HG03280 (cell line): ENCODE results near the gene MYO16.

Experiments
- ATAC-seq: cut with Tn5 transposase; IDR thresholded peaks from one replicate; pipeline ENCODE4 v1.9.1; 2021; ENCODE audit warnings: mild to moderate bottlenecking, moderate library complexity; ENCODE audit not compliant: unreplicated experiment

MYO16 gene

DNA sequence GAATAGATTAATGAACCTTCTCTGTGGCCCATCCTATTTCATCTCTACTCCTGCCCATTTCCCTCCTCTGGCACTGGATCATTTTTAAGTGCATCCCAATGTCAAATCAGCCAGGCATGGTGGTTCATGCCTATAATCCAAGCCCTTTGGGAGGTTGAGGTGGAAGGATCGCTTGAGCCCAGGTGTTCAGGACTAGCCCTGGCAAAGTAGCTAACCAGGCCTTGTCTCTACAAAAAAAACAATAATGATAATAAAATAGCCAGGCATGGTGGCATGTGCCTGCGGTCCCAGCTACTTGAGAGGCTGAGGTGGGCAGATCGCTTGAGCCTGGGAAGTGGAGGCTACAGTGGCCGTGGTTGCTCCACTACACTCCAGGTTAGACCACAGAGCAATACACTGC lies 517.0 kb downstream of the MYO16 start:
- ATAC-seq: no peak

DNA sequence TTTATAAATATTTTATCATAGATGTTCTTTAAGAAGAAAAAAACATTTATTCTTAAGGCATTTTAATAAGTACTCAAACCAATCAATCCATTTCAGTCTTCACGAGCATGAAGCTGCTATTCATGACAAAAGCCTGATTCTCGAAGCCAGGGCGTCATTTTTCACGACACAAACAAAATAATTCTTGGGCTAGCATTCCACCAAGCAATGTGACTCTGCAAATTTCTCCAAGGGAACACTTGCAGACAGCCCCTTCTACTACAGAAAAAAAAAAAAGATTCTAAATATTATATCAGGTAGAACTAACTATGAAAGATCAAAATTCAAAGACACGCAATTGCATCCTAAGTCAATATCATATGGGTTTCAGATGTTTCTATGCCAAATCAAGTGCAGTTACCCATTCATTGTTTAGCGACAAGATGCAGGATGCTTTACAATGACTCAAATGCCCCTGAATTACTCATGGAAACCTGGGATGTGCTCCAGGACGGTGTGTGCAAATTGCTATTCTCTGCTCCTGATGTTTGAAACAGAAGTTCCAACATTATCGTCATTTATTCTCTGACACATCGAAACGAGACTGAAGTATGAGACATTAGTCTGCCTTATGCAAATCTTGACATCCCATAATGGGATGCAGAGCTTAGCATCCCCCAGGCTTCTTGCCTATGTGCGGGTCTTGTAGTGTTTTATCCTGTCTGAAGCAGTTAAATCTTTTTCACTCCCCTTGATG lies 517.7 kb downstream of the MYO16 start:
- ATAC-seq: no peak

DNA sequence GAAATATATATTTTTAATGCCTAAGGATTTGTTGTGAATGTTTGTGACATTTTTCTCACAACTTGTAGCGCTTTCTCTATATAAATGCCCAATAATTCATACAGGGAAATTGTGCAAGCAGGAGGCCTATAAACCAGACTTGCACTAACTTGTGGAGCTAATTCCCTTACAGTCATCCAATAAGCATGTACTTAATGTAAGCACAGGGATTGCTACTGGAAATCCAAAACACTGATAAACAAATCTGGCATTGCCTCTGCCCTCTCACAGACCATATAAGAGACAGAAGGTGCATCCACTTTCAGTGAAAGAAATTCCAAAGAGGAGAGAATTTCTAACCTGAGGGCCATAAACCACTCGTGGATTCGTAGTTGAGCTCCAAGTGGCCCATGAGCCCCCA lies 518.8 kb downstream of the MYO16 start:
- ATAC-seq: no peak

DNA sequence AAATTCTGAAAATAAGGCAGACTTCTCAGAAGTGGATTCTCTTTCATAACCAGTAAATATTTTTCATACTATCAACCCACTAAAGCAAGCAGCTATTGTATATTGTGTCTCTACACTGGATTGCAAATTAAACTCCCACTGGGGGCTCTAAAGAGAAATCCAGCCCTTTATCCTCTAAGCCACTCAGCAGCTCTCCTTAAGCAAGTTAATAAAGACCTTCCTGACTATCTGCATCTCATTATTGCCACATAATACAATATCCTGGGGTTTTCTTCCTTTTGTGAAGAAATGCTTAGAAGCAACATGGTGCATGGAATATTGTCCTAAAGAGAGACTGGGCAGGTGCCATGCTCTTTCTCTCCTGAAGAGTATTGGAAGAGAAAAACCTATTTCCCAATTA lies 521.3 kb downstream of the MYO16 start:
- ATAC-seq: no peak

DNA sequence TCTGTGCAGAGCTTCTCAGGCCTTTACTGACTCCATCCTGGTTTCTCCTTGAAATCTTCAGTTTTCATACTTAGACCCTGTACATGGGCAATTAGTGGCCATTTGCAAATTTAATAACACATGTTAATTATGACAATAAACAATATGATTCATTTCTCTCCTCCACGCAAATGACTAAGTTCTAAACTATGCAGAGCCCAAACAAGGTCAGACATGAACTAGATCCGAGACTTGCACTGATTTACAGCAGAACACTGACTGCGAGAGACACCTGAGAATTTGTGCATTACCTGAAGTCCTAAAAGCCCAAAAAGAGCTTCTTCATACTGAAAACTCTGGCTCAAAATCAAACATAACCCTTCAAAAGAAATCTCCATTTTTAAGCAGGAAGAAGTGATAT lies 521.8 kb downstream of the MYO16 start:
- ATAC-seq: no peak

DNA sequence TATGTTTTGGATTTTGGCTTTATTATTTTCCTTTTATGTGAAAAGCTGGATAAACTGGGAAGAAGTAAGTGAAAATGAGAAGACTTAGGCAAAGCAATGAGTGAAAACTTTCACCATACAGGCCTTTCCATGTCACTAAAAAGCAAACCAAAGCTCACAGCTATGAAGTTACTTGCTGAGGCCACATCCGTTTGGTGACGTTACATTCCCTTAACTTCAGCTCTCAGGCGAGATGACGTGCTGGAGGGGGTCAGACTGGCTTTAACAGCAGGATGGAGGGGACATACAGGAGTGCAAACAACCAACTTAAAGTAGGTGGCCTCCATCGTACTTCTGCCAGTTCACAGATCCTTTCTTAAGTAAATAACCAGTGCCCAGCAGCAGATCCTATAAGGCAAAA lies 522.3 kb downstream of the MYO16 start:
- no peak for ATAC-seq

DNA sequence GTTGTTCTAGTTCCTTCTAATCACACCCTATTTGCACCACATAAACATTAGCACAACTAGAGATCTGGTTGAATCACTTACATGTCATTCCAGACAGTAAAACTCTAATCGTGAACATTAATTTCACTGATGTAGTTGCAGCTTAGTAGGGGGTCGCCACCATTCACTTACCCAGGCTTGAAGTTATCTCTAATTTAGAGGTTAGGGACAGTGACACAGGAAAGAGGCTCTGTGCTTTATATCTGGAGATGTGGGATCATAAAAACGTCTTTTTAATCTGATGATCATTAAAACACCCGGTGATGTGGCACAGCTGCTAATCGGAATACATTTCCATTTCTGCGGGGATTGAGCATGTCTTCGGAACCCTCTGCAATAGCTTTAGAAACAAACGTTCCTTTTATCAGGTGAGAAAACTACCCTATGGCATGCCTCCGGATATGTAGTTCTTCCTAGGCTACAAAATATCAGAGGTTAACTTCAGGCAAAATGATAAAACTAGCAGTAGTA lies 523.0 kb downstream of the MYO16 start:
- ATAC-seq: no peak

DNA sequence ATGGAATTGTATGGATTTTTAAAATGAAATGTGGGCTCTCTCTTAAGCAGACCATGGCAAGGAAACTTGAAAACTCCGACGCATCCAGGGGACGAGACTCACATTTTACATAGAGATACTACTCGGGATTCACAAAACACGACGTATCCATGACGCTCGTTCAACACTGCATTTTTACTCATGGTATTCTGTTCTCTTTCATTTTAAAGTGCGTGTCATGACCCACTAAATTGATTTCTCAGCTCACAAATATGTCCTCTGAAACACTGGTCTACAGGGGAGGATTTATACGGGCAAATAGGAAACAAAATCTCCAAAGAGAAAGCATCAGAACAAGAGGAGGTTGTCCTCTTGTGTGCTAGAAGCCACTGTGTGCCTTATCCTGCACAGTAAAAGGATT lies 523.5 kb downstream of the MYO16 start:
- no peak for ATAC-seq

DNA sequence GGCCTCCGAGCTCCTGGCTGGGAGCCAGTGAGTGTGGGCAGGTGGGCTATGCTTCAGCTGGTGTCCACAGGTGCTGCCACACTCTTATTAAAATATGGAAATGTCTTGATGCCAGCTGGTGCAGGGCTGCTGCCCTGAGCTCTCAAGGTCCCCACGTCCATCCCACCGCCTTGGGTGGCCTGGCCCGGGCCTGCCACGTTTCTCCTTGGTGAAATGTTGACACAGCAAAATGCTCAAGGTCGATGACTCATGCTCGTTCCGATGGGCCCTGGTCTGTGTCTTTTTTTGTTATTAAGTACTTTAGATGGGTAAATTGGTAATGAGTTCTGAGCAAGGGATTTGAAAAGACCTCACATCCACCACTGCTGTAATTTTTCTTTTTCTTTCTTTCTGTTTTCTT lies 524.7 kb downstream of the MYO16 start:
- ATAC-seq: no peak

DNA sequence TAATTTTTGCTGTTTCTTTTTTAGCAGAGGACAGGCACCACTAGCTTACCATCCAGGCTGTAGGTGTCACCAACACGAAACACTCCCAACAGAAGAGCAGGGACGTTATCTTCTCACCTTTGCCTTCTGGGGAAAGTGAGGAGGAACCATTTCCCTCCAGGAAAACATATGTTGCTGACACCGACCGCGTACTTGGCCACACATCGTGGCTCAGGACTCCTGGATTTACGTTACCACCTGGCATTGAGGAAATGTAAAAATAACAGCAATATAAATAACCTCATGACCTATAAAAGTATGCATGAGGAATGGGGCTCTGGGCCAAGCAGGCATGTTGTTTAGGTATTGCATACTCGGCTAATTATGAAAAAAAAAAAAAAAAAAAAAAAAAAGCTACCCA lies 525.1 kb downstream of the MYO16 start:
- no peak for ATAC-seq

DNA sequence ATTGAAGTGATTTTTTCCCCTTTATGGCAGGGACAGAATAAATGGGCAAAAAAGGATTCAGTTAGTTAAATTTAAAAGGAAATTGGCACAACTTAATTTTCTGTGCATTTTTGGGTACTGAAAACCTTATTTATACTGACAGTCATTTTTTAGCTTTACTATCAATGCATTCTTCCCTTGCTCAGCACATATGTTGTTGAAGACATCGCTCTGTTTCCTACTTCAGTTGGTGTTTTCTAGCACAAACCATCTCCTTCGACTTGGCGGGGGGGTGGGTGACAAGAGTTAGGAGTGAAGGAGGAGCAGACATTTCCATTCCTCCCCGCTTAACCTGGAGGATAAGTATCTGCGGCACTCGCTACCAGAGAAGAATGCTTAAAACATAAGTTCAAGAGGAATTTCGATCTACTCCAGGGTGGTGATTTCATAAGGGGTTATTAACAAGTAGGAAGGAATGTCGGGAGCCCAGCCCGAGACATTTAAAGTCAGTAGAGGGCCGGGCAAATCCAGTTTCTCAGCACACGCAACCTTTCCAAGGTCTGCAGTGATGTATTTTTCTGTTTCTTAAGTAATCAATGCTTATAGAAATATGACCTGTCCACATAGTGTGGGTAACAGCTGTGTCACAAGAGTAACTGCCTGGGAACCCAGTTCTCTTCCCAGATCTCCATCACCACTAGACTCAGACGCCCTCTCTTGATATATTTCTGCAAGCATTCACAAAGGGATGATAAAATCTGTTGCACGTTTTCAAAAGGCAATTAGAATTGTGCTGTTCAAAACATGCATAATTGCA lies 525.8 kb downstream of the MYO16 start:
- no peak for ATAC-seq

DNA sequence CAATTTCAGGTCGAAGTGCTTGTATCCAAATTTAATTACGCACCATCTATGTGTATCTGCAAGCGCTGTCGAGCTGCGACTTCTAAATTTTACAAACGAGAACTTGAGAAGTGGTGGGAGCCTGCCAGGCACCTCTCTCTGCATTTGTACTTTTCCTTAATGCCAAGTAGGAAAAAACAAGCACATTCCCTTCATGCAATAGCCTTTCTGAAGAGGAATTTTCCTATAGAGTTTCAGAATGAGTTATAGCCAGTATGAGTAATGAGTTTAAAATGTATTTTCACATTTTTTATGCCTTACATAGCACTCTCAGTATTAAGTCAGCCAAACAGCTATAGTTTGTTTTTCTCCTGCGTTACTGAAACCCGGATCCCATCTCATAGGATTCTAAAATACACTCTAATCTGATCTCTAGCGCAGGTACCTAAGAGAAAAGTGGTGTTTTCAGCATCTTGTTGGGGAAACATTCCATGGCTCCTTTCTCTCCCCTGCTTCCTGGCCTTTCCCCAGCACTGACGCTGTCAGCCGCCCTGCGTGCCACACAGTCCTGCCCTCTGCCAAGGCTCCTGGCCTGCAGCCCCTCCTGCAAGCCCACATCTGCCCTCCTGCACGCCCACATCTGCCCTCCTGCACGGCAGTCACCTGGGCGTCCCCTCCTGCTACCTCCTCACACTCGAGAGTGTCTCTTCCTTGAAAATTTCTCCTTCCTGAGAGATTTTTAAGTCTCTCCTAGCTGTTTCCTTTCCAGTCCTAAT lies 526.9 kb downstream of the MYO16 start:
- ATAC-seq: no peak

DNA sequence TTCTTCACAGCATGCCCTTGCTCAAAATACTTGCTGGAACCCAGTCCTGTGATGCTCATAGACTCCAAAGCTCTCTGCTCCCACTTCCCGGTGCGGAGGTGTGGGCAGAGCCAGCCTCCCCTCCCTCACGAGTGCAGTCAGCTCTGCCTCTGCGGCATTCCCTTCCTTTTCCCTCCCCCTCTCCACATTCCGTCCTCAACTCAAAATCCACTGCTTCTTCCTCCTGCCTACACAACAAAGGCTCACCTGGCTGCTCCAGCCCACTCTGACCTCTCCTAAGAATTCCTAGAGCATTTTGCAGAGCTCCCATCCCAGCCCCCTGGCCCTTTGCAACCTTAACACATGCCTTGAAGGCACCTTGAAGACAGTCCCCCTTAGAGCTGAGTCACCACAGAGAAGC lies 527.9 kb downstream of the MYO16 start:
- no peak for ATAC-seq

DNA sequence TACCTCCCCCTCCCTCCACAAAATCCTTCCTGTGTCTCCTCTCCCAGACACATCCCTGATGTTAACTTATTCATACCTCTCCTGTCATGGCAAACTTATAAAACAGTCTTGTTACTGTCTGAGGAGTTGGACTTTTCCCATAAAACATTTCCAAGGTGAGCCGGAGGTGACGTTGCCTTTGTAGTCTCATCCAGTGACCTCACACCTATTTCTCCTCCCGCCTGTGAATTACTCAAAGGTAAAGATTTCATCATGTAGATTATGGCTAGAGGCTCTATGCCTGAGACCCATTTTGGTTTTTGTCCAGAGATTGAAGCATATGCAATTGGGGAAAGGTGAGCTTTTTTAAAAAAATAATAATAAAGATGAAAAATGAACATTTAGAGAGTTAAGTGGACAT lies 529.0 kb downstream of the MYO16 start:
- ATAC-seq: no peak

DNA sequence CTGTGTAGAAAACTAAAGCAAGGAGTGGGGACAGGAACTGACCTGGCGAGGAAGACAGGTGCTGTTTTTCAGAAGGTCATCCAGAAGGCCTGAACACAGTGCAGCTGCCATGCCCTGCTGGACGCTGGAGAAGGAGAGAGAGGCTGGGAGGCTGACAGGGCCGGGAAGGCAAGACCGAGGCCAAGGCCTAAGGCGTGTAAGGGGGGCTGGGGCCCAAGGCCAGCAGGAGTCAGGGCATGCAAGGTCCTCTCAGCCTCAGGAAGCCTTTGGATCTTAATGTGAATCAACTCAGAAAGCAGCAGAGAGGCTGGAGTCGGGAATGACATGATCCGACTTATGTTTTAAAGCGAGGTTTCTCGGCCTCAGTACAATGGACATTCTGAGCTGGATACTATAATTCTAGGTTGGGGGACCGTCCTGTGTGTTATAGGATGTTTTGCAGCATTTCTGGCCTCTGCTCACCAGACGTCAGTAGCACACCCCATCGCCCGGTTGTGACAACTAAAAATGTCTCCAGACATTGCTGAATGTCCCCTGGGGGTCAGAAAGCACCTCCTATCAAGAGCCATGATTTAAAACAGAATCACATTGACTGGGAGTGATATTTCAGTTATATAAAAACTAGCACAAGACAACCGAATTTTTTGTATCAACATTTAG lies 530.4 kb downstream of the MYO16 start:
- no peak for ATAC-seq

DNA sequence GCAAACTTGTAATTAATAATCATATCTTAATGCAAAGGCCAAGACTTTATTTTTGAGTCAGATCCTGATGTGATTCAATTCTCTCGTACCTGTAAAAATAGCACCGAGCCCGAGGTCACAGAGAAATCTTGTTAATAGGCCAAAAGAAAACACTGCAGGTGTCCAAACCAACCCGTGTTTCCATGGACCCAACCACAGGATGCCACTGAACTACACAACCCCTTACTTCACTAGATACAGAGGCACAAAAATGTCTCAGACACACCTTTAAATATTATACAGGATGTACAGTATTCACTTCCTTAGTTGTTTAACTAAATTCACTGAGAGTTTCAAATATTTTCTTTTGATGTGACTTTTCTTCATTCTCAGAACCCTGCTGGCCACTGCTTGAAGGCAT lies 530.9 kb downstream of the MYO16 start:
- peak; percentile 29 for ATAC-seq

DNA sequence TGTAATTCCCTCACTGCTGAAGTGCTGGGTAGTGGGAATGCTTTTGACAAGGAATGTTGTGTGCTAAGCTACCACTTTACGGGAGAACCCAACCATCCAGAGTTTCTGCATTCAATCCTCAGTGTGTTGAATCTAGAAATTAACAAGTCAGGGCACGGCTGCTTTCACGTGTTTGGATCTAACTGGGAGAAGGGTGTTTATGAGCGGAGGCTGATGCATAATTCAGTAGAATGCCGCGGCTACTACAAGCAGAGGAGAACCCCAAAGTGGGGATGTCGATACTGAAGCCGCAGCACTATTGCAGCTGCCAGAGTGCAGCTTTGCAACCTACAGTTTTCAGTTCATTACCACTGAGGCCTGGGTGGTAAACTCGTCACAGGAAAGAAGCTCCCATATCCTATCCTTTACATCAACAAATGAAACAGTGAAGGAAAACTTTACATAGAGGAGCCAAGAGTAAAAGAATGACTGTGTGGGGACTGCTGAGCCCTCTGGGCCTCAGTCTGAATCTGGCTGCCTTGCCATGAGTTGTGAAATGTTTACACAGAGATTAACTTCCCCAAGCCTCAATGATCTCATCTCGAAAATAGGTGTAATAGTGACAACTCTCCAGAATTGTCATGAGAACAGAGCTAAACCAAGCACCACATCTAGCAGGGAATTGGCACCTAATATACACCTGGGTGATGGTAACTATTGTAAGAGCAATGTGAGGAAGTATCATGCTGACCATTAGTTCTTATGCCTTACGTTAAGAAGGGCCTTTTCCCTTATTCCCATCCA lies 531.7 kb downstream of the MYO16 start:
- peak; percentile 28 for ATAC-seq

DNA sequence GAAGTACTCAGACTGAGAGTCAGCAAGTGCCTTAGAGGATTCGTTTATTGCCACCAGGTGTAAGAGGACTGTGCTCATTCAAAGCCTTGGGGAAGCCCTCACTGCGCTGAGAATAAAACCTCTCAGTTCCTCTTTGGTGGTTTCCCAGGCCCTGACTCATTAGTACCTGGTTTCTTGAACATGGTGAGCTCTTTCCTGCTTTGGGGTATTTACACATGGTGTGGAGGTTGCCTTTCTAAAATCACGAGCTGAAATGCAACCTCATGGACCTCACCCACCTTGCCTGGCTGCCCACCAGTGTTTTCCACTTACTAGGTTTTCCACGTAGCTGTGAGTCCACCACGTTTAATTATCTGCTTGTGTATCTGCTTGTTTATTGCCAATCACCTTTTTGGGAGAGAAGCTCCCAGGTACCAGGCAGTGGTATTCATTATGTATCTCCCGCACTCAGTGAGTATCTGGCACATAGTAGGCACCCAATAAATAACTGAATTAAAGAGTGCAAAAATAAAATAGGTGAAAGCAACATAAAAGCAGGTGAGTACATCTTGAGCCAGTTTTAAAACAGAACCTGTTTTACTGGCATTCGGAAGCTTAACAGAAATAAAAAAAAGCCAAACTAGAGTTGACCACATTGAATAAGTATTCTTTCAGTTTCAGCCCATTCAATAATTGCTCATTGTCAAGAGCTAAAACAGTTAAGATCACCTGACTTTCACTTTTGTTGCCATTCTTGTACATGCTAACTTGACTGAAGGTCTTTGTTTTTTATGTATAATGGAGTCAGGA lies 533.0 kb downstream of the MYO16 start:
- peak; percentile 83 for ATAC-seq

DNA sequence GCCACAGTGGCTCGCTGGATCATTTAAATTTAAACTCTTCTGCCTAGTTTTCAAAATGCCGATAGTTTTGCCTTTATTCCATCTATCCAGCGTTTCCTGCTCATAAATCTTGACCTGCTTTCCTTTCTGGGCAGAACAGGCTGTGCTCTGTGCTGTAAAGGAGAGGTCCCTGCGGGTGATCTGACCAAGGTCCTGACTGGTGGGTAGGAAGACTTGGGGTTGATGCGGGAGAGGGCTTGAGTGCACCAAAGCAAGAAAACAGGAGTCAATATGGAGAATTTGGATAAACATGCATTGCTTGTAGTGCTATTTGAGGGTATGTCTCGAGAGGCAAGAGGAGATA lies 533.6 kb downstream of the MYO16 start:
- peak; percentile 5 for ATAC-seq
